ENCODE measurements around the gene RAB1B.
A peak's percentile ranks its signal among the peaks of the same experiment; 100 is the strongest.

The RAB1B gene

GRCh38 chr11:66322732-66323427 is 54.4 kb downstream of the RAB1B start:
- H3K4me3 ChIP-seq (ENCODE audit: low read length) = no peak overlapping the region
- H3K27me3 ChIP-seq (ENCODE audit: low read depth, low read length) = no peaks in the 10 kb centered on the region
- no peak overlapping the region for H3K9ac ChIP-seq (ENCODE audit: low read length)
- no peaks in the 10 kb centered on the region for H3K9me3 ChIP-seq (ENCODE audit: insufficient read depth, low read length)
- H3K36me3 ChIP-seq (replicated peaks; ENCODE audit: low read depth, low read length) = no peaks in the 10 kb centered on the region
- TF ChIP-seq, protein P1, sequence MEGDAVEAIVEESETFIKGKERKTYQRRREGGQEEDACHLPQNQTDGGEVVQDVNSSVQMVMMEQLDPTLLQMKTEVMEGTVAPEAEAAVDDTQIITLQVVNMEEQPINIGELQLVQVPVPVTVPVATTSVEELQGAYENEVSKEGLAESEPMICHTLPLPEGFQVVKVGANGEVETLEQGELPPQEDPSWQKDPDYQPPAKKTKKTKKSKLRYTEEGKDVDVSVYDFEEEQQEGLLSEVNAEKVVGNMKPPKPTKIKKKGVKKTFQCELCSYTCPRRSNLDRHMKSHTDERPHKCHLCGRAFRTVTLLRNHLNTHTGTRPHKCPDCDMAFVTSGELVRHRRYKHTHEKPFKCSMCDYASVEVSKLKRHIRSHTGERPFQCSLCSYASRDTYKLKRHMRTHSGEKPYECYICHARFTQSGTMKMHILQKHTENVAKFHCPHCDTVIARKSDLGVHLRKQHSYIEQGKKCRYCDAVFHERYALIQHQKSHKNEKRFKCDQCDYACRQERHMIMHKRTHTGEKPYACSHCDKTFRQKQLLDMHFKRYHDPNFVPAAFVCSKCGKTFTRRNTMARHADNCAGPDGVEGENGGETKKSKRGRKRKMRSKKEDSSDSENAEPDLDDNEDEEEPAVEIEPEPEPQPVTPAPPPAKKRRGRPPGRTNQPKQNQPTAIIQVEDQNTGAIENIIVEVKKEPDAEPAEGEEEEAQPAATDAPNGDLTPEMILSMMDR (IDR thresholded peaks at IDR 0.05; ENCODE audit: low read depth, low read length) = no peak
- no peak for TF ChIP-seq EZH2phosphoT487 (IDR thresholded peaks at IDR 0.05; ENCODE audit: low read depth)
- peak overlapping the region; percentile 92 for H2AFZ ChIP-seq (ENCODE audit: low read depth, low read length)
- H3K4me2 ChIP-seq (ENCODE audit: low read length) = no peak overlapping the region
- no peaks in the 10 kb centered on the region for H3K79me2 ChIP-seq (ENCODE audit: low read length)
- no peak overlapping the region for H3K27ac ChIP-seq (ENCODE audit: low read length)
- H3K4me1 ChIP-seq (ENCODE audit: low read length) = peaks cover 24% of the 10 kb centered on the region
- no peaks in the 10 kb centered on the region for H4K20me1 ChIP-seq (ENCODE audit: insufficient read depth, low read length)

- Histone ChIP-seq H3K36me3 (replicated peaks; ENCODE audit: low read depth, low read length) (no peaks in the 10 kb centered on the region), H3K4me2 (ENCODE audit: low read length) (no peak overlapping the region), H3K27me3 (ENCODE audit: low read depth, low read length) (no peaks in the 10 kb centered on the region), H3K4me1 (ENCODE audit: low read length) (peaks cover 23% of the 10 kb centered on the region), H4K20me1 (ENCODE audit: insufficient read depth, low read length) (no peaks in the 10 kb centered on the region), H3K9ac (ENCODE audit: low read length) (no peak overlapping the region), H3K9me3 (ENCODE audit: insufficient read depth, low read length) (no peaks in the 10 kb centered on the region), H3K79me2 (ENCODE audit: low read length) (no peaks in the 10 kb centered on the region), H3K27ac (ENCODE audit: low read length) (no peak overlapping the region), H2AFZ (ENCODE audit: low read depth, low read length) (no peak overlapping the region), H3K4me3 (ENCODE audit: low read length) (no peak overlapping the region)
- TF ChIP-seq EZH2phosphoT487 (IDR thresholded peaks at IDR 0.05; ENCODE audit: low read depth) = no peak
- TF ChIP-seq, protein P1 (IDR thresholded peaks at IDR 0.05; ENCODE audit: low read depth, low read length) = no peak
Observed at GRCh38 chr11:66323684-66324083, 55.2 kb downstream of the RAB1B start.

DNA sequence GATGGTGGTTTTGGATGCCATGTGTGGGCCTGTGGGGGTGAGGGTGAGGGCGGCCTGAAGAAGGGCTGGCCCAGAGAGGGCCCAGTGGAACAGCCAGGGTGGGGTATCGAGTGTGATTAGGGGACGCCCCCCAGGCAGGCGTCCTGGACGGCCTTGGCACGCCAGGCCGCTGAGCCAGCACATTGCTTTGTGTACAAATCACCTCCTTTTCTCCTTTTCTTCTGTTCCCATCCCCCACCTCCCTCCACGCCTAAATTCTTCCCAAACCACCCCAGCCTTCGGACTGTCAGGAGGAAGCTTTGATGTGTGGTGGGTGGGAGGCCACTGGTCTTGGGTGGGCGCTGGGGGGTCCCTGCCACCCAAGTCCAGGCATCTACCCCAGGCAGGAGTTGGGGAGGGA is 56.2 kb downstream of the RAB1B start:
- Histone ChIP-seq H2AFZ (ENCODE audit: low read depth, low read length) (no peak overlapping the region), H4K20me1 (ENCODE audit: insufficient read depth, low read length) (no peaks in the 10 kb centered on the region), H3K4me1 (ENCODE audit: low read length) (peaks cover 21% of the 10 kb centered on the region), H3K36me3 (replicated peaks; ENCODE audit: low read depth, low read length) (no peaks in the 10 kb centered on the region), H3K27ac (ENCODE audit: low read length) (no peak overlapping the region; the same call in 1 of the 2 replicates), H3K79me2 (ENCODE audit: low read length) (no peaks in the 10 kb centered on the region), H3K27me3 (ENCODE audit: low read depth, low read length) (no peaks in the 10 kb centered on the region), H3K4me2 (ENCODE audit: low read length) (no peak overlapping the region), H3K9ac (ENCODE audit: low read length) (no peak overlapping the region), H3K9me3 (ENCODE audit: insufficient read depth, low read length) (no peaks in the 10 kb centered on the region), H3K4me3 (ENCODE audit: low read length) (no peak overlapping the region)
- no peak for TF ChIP-seq EZH2phosphoT487 (IDR thresholded peaks at IDR 0.05; ENCODE audit: low read depth)

- Histone ChIP-seq H3K27ac (ENCODE audit: low read length) (no peak overlapping the region), H3K79me2 (ENCODE audit: low read length) (no peaks in the 10 kb centered on the region), H3K9me3 (ENCODE audit: insufficient read depth, low read length) (no peaks in the 10 kb centered on the region), H3K4me2 (ENCODE audit: low read length) (no peak overlapping the region), H4K20me1 (ENCODE audit: insufficient read depth, low read length) (no peaks in the 10 kb centered on the region), H2AFZ (ENCODE audit: low read depth, low read length) (no peak overlapping the region), H3K9ac (ENCODE audit: low read length) (no peak overlapping the region), H3K27me3 (ENCODE audit: low read depth, low read length) (no peaks in the 10 kb centered on the region), H3K4me1 (ENCODE audit: low read length) (peaks cover 21% of the 10 kb centered on the region), H3K4me3 (ENCODE audit: low read length) (no peak overlapping the region), H3K36me3 (replicated peaks; ENCODE audit: low read depth, low read length) (no peaks in the 10 kb centered on the region)
- TF ChIP-seq EZH2phosphoT487 (IDR thresholded peaks at IDR 0.05; ENCODE audit: low read depth) = no peak
- TF ChIP-seq, protein P1 (IDR thresholded peaks at IDR 0.05; ENCODE audit: low read depth, low read length) = no peak
Observed at GRCh38 chr11:66325263-66325671, 56.8 kb downstream of the RAB1B start.
